K562 (cell line): Measurements from ENCODE around the gene CHRM4. TPM values are rescaled to one million over a fixed set of nuclear protein-coding genes. Genes with fewer than 3 reads are reported as not detected.

Source experiments
- BDP1 ChIP-seq: IDR thresholded peaks from 3 replicates; pipeline ENCODE4 v1.6.1; 2011; ENCODE audit not compliant: insufficient read length, insufficient read depth
- CXXC5 ChIP-seq: fragments of 250-450 bp; sonication (Bioruptor Pico); IDR thresholded peaks from 2 replicates; pipeline ENCODE4 v1.8.0; 2022; ENCODE audit warnings: inconsistent platforms, mild to moderate bottlenecking, moderate library complexity
- DDX20 ChIP-seq: fragments of 450-650 bp; IDR thresholded peaks from 2 replicates; pipeline ENCODE4 v1.6.1; 2016; ENCODE audit warnings: missing genetic modification characterization, low read depth, mild to moderate bottlenecking, missing compliant biosample characterization, moderate library complexity
- ETV1 ChIP-seq: fragments of 450-650 bp; conservative IDR thresholded peaks from 2 replicates; pipeline ENCODE4 v1.6.1; 2016; ENCODE audit warnings: missing genetic modification characterization, control low read depth, low read depth, missing compliant biosample characterization
- FOXJ3 ChIP-seq: sonication (generic); formaldehyde crosslinking; IDR thresholded peaks from 2 replicates; pipeline ENCODE4 v1.4.0; 2020; ENCODE audit warnings: mild to moderate bottlenecking, missing genetic modification reagents
- GATAD2A ChIP-seq: fragments of 450-650 bp; IDR thresholded peaks from 2 replicates; pipeline ENCODE4 v1.6.1; 2017
- HCFC1 ChIP-seq: IDR thresholded peaks from 2 replicates; pipeline ENCODE4 v1.6.1; 2012; ENCODE audit warnings: low read depth, low read length, improper control_type of control experiment
- JUN ChIP-seq, 2 experiments: sonication (generic) in 1 of 2; formaldehyde crosslinking in 1 of 2; IDR thresholded peaks; 2 replicates each; pipeline versions ENCODE4 v1.6.1 to v1.8.0; 2012 to 2022; ENCODE audit warnings: borderline replicate concordance in 2 of 2, mild to moderate bottlenecking in 2 of 2, improper control_type of control experiment in 1 of 2, low read depth in 1 of 2, low read length in 1 of 2, missing genetic modification reagents in 1 of 2
- KLF10 ChIP-seq: fragments of 250-450 bp; sonication (Bioruptor Pico); IDR thresholded peaks from 2 replicates; pipeline ENCODE4 v1.6.1; 2021; ENCODE audit warnings: matching md5 sums
- SIN3B ChIP-seq: fragments of 450-650 bp; IDR thresholded peaks from 2 replicates; pipeline ENCODE4 v1.6.1; 2017; ENCODE audit warnings: low read depth, mild to moderate bottlenecking, moderate library complexity
- XRCC5 ChIP-seq: fragments of 200-400 bp; formaldehyde crosslinking; IDR thresholded peaks from 2 replicates; pipeline ENCODE4 v1.6.1; 2017; ENCODE audit warnings: low read depth, mild to moderate bottlenecking, low read length
- ZNF23 ChIP-seq: fragments of 250-450 bp; sonication (Bioruptor Pico); IDR thresholded peaks from 2 replicates; pipeline ENCODE4 v1.4.0; 2020; ENCODE audit warnings: mild to moderate bottlenecking
- ZNF24 ChIP-seq: fragments of 450-650 bp; IDR thresholded peaks from 2 replicates; pipeline ENCODE4 v1.6.1; 2016
- polyA plus RNA-seq, 8 experiments: library from polyadenylated mRNA; depleted of rRNA in 4 of 8; stranded (reverse) in 5 of 8; unstranded in 3 of 8; fragments of >200 nt; fragmentation: Nextera tagmentation in 2 of 8; fragmentation: Illumina TruSeq in 1 of 8; extraction: Ambion mirVana in 2 of 8; extraction: Trizol in 1 of 8; gene quantifications; 2 replicates each; pipeline versions ENCODE4 v1.2.1 to v1.2.3, GENCODE V29; 2011 to 2014; ENCODE audit warnings: inconsistent platforms in 1 of 8, missing spikeins in 1 of 8
- total RNA-seq, 7 experiments: library from RNA; depleted of rRNA in 6 of 7; stranded (reverse); fragments of >200 nt in 6 of 7; fragmentation: Illumina TruSeq in 2 of 7; extraction: Trizol in 2 of 7; gene quantifications; 2 replicates each; pipeline versions ENCODE4 v1.2.1 to v1.2.3, GENCODE V29; 2011 to 2021; ENCODE audit warnings: low replicate concordance in 1 of 7
- TF ChIP-seq, protein P1 (sequence below): fragments of 450-650 bp; formaldehyde crosslinking; IDR thresholded peaks from 2 replicates; pipeline ENCODE4 v1.4.0; 2022; ENCODE audit warnings: missing genetic modification characterization
- TF ChIP-seq, protein P2 (sequence below): sonication (generic); formaldehyde crosslinking; IDR thresholded peaks from 2 replicates; pipeline ENCODE4 v1.8.1; 2022; ENCODE audit warnings: missing genetic modification reagents
- TF ChIP-seq, protein P3 (sequence below): sonication (generic); formaldehyde crosslinking; IDR thresholded peaks from 2 replicates; pipeline ENCODE4 v1.8.0; 2022; ENCODE audit warnings: mild to moderate bottlenecking, missing genetic modification reagents
- TF ChIP-seq, protein P4 (sequence below): fragments of 450-650 bp; IDR thresholded peaks from 2 replicates; pipeline ENCODE4 v1.6.1; 2017; ENCODE audit warnings: antibody characterized with exemption, mild to moderate bottlenecking
- TF ChIP-seq, protein P5 (sequence below): fragments of 250-450 bp; sonication (Bioruptor Pico); IDR thresholded peaks from 2 replicates; pipeline ENCODE4 v1.4.0; 2020; ENCODE audit warnings: mild to moderate bottlenecking

The CHRM4 gene
- total and polyA plus RNA-seq, 9 of the 15 experiments (the other 6 are each of a cell fraction or from before 2014, with no cell fraction given) = 0.22 to 1.3 (median 0.40) TPM; not detected in 2

DNA sequence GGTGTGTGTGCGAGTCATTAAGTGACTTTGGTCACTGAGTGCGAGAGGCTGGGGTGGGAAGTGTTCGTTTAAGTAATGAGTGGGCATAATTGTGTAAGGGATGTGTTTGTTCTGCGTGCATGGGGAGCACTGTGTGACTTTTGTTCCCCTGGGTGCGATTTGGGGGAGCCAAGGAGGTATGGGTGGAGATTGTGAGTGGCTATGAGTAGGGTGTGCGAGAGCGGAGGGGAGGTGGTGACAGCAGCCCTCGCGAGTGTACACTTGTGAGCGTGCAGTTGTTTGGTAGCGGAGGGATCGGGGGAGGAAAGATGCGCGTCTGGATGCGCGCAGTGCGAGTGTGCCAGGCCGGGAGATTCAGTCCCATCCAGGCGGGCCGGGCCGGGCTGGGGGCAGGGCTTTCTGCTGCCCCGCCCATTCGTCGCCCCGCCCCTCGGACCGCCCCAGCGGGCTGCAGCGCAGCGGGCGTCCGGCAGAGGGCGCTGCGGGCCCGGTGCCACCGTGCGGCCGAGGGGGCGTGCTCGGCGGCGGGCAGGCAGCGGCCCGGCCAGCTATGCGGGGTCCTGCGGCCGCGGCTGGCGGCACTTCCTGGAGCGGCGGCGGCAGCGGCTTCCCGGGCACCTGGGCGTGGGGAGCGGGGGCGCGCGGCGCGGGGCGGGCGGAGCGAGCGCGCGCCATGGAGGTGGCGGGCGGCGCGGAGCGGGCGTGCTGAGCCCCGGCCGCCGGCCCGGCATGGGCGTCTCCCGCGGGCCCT lies 44.5 kb downstream of the CHRM4 start, which contains the start of gene DGKZ (continued):
- TF ChIP-seq, protein P1, sequence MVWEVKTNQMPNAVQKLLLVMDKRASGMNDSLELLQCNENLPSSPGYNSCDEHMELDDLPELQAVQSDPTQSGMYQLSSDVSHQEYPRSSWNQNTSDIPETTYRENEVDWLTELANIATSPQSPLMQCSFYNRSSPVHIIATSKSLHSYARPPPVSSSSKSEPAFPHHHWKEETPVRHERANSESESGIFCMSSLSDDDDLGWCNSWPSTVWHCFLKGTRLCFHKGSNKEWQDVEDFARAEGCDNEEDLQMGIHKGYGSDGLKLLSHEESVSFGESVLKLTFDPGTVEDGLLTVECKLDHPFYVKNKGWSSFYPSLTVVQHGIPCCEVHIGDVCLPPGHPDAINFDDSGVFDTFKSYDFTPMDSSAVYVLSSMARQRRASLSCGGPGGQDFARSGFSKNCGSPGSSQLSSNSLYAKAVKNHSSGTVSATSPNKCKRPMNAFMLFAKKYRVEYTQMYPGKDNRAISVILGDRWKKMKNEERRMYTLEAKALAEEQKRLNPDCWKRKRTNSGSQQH = 0 out of 2 replicates have a peak, but pooled peaks have one; percentile 10
- TF ChIP-seq, protein P2, sequence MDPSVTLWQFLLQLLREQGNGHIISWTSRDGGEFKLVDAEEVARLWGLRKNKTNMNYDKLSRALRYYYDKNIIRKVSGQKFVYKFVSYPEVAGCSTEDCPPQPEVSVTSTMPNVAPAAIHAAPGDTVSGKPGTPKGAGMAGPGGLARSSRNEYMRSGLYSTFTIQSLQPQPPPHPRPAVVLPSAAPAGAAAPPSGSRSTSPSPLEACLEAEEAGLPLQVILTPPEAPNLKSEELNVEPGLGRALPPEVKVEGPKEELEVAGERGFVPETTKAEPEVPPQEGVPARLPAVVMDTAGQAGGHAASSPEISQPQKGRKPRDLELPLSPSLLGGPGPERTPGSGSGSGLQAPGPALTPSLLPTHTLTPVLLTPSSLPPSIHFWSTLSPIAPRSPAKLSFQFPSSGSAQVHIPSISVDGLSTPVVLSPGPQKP (CRISPR knock-in tag) = no peak
- TF ChIP-seq, protein P3, sequence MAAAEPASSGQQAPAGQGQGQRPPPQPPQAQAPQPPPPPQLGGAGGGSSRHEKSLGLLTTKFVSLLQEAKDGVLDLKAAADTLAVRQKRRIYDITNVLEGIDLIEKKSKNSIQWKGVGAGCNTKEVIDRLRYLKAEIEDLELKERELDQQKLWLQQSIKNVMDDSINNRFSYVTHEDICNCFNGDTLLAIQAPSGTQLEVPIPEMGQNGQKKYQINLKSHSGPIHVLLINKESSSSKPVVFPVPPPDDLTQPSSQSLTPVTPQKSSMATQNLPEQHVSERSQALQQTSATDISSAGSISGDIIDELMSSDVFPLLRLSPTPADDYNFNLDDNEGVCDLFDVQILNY (CRISPR knock-in tag) = no peak
- TF ChIP-seq ZNF24 (peak; percentile 16; the same call in 1 of the 2 replicates), CXXC5 (peak; percentile 91), GATAD2A (no peak), JUN (IDR thresholded peaks at IDR 0.05; ENCODE audit: borderline replicate concordance, low read depth, low read length) (0 out of 2 replicates have a peak, but pooled peaks have one; percentile 16), JUN (CRISPR knock-in tag; IDR thresholded peaks at IDR 0.05; ENCODE audit: borderline replicate concordance) (no peak), SIN3B (peak; percentile 19; the same call in 1 of the 2 replicates), ZNF23 (no peak), KLF10 (CRISPR knock-in tag) (no peak), FOXJ3 (CRISPR knock-in tag) (no peak), ETV1 (tag) (no peak), DDX20 (tag) (no peak), HCFC1 (peak; percentile 68), XRCC5 (peak; percentile 45; the same call in 1 of the 2 replicates), BDP1 (no peak)
- TF ChIP-seq, protein P4, sequence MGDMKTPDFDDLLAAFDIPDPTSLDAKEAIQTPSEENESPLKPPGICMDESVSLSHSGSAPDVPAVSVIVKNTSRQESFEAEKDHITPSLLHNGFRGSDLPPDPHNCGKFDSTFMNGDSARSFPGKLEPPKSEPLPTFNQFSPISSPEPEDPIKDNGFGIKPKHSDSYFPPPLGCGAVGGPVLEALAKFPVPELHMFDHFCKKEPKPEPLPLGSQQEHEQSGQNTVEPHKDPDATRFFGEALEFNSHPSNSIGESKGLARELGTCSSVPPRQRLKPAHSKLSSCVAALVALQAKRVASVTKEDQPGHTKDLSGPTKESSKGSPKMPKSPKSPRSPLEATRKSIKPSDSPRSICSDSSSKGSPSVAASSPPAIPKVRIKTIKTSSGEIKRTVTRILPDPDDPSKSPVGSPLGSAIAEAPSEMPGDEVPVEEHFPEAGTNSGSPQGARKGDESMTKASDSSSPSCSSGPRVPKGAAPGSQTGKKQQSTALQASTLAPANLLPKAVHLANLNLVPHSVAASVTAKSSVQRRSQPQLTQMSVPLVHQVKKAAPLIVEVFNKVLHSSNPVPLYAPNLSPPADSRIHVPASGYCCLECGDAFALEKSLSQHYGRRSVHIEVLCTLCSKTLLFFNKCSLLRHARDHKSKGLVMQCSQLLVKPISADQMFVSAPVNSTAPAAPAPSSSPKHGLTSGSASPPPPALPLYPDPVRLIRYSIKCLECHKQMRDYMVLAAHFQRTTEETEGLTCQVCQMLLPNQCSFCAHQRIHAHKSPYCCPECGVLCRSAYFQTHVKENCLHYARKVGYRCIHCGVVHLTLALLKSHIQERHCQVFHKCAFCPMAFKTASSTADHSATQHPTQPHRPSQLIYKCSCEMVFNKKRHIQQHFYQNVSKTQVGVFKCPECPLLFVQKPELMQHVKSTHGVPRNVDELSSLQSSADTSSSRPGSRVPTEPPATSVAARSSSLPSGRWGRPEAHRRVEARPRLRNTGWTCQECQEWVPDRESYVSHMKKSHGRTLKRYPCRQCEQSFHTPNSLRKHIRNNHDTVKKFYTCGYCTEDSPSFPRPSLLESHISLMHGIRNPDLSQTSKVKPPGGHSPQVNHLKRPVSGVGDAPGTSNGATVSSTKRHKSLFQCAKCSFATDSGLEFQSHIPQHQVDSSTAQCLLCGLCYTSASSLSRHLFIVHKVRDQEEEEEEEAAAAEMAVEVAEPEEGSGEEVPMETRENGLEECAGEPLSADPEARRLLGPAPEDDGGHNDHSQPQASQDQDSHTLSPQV = peak; percentile 59; the same call in 1 of the 2 replicates
- TF ChIP-seq, protein P5, sequence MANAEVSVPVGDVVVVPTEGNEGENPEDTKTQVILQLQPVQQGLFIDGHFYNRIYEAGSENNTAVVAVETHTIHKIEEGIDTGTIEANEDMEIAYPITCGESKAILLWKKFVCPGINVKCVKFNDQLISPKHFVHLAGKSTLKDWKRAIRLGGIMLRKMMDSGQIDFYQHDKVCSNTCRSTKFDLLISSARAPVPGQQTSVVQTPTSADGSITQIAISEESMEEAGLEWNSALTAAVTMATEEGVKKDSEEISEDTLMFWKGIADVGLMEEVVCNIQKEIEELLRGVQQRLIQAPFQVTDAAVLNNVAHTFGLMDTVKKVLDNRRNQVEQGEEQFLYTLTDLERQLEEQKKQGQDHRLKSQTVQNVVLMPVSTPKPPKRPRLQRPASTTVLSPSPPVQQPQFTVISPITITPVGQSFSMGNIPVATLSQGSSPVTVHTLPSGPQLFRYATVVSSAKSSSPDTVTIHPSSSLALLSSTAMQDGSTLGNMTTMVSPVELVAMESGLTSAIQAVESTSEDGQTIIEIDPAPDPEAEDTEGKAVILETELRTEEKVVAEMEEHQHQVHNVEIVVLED (CRISPR knock-in tag) = peak; percentile 45; the same call in 1 of the 2 replicates
